HG02759 (cell line): ENCODE measurements around the gene EXOSC7.

Source experiments
- ATAC-seq: cut with Tn5 transposase; IDR thresholded peaks from one replicate; pipeline ENCODE4 v1.9.1; 2021; ENCODE audit warnings: mild to moderate bottlenecking, moderate library complexity; ENCODE audit not compliant: unreplicated experiment

EXOSC7 gene

DNA sequence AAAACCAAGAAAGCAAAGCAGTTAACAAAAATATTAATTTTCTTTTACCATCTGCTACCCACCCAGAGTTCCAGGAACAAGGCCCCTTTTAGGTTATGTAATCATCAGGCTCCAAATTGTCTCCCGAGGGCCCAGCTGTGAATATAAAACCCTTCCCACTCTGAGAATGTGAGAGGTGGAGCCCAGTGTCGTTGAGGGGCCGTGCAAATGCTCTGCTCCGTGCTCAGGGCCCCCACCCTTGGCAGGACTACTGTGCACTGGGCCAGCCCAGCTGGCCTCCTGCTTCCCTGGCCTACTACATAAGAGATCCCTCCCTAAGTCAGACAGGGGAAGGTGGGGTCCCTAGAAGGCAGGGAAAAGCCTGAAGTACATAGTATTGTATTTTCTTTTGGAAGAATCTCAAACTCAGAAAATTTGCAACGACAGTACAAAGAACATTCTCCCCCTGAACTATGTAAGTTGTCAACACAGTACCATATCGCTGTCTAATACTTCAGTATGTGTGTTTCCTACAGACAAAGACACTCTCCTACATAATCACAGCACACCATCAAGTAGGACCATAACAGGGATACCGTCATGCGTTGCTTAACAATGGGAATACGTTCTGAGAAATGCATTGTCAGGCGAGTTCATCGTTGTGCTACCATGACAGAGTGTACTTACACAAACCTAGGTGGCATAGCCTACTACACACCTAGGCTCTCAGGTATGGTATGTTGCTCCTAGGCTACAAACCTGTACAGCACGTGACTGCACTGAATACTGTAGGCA is 45.7 kb downstream of the EXOSC7 start:
- no peak for ATAC-seq

GRCh38 chr3:45023675-45024074 is 47.6 kb downstream of the EXOSC7 start:
- no peak for ATAC-seq

DNA sequence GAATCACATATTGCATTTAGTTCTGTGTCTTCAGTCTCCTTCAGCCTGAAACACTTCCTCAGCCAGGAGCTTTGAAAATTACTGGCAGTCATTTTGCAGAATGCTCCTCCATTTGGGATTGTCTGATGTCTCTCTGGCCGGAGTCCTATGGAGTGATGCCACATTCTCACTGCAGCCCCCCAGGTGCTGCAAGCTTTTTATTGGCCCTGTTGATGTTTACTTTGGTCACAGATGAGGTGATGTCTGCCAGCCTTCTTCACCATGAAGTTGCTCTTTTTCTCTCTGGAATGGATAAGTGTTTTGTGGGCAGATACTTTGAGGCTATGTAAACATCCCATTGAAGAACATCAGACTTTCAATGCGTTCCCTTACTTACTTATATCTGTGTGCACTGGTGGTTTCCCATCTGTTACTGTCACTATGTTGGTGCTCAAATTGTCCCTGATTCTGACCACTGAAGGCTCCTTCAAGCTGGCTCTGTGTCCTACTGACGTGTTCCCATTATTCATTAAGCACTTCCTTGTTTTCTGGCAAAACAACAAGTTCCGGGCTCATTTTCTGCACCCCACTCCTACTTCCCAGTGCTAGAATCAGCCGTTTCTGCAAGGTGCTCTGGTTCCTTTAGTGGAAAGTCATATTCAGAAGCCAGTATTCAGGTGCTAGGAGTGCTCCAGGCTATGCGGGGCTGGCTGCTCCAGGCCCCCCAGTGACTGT is 48.7 kb downstream of the EXOSC7 start:
- ATAC-seq = no peak

- ATAC-seq = no peak
Measured at GRCh38 chr3:45026038-45026437, 50.0 kb downstream of the EXOSC7 start, which contains the start of gene CLEC3B. Gene CLEC3B, plus strand, starts transcription at chr3:45026303. Its CDS starts 60 bp downstream, at chr3:45026363.

GRCh38 chr3:45026957-45027356 is 50.9 kb downstream of the EXOSC7 start:
- ATAC-seq = no peak

DNA sequence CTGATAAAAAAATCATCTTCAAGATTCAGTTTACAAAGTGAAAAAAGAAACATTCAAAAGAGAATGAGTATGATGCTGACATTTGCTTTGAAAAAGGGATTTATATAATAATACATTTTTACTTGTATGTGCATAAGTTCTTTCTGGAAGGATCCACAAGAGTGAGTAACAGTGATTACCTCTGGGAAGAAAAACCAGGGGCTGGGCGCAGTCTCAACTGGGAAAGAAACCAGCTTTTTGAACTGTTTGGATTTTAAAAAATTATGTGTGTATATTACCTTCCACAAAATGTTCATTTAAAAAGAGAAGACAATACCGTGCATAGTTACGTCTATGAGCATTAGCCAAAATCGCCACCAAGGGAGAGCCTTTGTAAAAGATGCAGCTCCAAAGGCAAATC is 51.4 kb downstream of the EXOSC7 start:
- no peak for ATAC-seq

GRCh38 chr3:45029216-45029615 is 53.2 kb downstream of the EXOSC7 start:
- ATAC-seq = no peak

GRCh38 chr3:45029661-45030060 is 53.6 kb downstream of the EXOSC7 start:
- ATAC-seq = no peak

DNA sequence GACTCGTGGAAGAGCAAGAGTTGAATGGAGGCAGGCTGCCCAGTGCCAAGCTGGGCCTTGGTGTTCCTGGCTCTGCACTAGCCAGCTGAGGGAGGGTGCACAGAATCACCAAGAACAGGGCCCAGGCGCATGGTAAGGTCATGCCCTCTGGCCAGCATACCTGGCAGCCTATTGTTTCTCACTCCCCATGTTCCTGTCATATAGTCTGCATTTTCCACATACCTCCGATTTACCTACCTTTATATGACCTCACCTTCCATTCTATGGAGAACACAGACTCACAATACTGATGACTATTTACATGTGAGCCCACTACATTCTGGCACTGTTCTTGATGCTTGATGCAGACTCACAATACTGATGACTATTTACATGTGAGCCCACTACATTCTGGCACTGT is 55.5 kb downstream of the EXOSC7 start:
- no peak for ATAC-seq

DNA sequence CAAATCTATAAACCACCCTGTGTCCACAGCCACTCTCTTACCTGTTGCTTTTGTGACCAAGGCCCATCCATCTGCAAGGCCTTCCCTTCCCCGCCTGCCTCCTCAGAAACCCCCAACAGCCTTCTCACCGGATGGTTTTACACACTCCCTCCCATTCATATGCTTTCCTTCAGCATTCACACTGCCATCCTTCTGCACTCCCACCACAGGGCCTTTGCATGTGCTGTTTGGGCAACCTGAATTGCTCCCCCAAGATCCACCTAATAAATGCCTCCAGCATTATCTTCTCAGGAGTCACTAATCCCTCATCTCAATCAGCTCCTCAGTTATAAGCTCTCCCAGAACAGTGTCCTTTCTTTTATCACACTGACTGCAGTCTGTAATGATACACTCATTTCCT is 56.1 kb downstream of the EXOSC7 start:
- no peak for ATAC-seq

GRCh38 chr3:45033791-45034190 is 57.7 kb downstream of the EXOSC7 start:
- no peak for ATAC-seq

DNA sequence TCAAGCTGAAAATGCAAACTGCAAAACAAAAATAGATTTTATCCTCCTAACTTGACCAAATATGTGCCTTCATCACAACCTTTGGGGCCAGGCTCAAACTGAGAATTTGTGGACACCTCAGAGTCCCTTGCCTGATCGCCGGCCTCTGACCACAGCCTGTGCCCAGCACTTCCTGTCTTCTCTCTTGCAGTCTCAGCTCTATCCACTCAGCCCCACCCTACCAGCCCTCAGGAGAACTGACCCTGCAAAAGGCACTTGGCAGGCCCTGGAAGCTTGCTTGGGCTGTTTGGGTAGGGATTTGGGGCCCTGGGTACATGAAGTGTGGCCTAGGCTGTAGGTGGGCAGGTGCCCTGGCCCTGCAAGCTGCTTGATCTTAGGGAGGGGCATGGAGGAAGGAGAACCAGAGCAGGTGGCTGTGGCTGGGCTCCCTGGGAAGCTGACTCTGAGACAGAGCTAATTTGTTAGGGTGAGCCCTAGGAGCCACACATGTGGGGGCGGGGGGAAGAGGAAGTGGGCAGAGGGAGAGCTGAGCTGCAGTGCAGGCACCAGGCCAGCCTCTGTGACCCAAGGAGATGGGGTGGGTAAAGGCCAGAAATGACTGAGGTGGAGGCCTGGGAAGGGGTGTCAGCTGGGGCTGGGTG is 58.7 kb downstream of the EXOSC7 start:
- ATAC-seq = no peak

GRCh38 chr3:45035441-45036301 is 59.6 kb downstream of the EXOSC7 start:
- no peak for ATAC-seq

GRCh38 chr3:45037720-45038455 is 61.8 kb downstream of the EXOSC7 start:
- ATAC-seq = peak; percentile 57

DNA sequence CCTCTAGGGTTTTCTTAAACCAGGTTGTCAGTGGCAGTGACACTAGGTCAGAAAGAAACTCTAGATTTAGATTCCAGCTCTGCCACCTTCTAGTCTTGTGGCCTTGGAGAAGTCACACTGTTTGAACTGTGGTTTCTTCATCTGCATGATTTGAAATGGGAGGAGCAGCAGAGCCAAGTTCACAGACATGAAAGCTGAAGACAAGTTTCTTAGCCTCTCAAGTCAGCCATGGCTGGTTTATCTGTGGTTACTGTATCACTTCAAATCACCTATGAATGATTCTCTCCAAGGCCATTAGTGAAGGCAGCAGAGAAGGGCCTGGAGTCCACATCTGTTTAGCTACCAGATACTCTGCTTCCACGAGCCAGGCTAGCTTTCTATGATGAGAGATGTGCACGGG is 65.6 kb downstream of the EXOSC7 start:
- no peak for ATAC-seq

DNA sequence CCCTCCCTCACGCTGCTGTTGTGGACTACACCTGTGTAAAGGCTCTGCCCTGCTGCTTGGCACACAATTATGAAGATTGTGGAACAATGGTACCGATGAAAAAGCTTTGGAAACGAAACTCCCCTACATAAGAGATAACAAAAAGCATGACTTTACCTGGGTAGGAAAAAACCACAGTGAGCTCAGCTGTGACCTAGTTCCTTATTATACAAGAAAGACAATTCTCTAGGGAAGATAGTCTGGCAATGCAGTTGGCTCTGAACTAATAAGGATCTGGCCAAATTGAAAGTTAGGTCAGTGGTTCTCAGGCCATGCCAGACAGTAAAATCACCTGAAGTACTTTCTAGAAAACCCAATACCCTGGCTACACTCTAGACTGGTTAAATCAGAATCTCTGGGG is 66.1 kb downstream of the EXOSC7 start:
- no peak for ATAC-seq

DNA sequence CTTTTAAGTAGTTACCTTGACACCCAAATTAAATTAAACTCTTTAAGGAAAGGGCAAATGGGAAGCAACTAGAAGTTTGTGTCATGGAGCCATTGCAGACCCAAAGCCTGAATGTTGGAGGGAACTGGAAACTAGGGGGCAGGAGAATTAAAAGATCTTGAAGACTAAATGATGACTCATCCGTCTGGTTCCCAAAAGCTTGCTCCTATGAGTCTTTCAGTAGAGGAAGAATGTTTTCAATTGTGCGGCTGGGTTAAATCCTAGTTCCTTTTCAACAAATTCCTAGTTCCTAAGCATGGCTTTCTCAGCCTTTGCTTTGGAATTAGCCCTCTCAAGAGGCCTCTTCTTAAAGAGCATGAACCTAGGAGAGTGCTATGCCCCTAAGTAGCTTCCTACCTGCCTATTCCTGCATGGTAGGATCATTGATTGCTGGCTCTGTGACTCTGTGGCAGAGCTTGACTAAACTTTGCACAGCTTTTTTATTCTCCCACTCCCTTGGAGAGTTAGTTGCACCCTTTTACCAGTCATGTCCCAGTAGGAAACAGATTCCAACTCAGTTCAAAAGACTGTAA is 67.8 kb downstream of the EXOSC7 start:
- ATAC-seq = no peak

GRCh38 chr3:45048244-45048643 is 72.2 kb downstream of the EXOSC7 start:
- no peak for ATAC-seq

GRCh38 chr3:45049807-45050206 is 73.8 kb downstream of the EXOSC7 start:
- no peak for ATAC-seq

- ATAC-seq = no peak
Measured at GRCh38 chr3:45051685-45052084, 75.6 kb downstream of the EXOSC7 start.
